Skeletal muscle cell (primary cell): Measurements from ENCODE around the gene PALD1.
"Not testable (repeated sequence)": the region's sequence is repeated elsewhere in the genome, so short reads cannot be mapped to it uniquely, and the experiment has no call there.

Experiments used
- DNase-seq: peaks from one replicate; pipeline ENCODE4 v3.0.0-alpha.2; 2010; ENCODE audit warnings: low read depth
- H3K4me3 ChIP-seq: 2 replicates; pipeline ENCODE4 v1.5.1; 2011; ENCODE audit warnings: low read depth, mild to moderate bottlenecking, control low read depth, low read length, moderate library complexity

Gene PALD1

DNA sequence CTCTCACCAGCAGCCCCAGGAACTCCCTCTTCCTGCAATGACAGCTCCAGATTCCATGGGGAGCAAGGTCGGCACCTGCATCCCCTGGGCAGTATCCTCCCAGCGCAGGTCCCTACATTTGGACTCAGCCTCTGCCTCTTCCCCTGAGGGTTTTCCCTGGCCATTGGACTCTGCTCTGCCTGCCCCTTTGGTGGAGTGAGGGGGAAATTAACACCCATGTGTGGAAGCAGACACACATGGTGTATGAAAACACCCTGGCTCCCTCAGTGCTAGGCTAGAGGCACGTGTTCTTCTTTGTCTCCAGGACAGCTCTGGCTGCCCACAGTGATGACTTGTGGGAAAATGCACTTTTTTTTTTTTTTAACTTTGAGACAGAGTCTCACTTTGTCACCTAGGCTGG, 115.6 kb downstream of the PALD1 start:
- DNase-seq = no peak
- no peak overlapping the region for H3K4me3 ChIP-seq

DNA sequence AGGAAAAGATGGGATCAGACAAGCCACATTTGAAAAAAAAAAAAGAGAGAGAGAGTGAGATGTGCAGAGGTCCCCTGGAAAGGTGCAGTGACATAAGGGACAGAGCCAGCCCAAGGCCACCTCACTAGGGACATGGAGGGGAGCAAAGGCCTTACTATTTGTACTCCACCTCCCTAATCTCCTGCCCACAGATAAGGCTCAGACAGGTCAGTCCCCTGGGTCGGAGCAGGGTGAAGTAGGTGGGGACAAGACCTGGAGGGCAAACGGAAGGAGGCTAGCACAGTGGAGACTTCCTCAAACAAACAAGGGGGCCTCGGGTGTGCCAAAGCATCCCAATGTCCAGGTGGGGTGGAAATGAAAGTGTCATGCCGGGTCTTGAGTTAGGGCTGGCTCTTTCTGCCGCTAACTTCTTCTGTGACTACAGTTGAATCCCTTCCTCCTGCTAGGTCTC, 117.0 kb downstream of the PALD1 start:
- H3K4me3 ChIP-seq = no peak overlapping the region
- no peak for DNase-seq

DNA sequence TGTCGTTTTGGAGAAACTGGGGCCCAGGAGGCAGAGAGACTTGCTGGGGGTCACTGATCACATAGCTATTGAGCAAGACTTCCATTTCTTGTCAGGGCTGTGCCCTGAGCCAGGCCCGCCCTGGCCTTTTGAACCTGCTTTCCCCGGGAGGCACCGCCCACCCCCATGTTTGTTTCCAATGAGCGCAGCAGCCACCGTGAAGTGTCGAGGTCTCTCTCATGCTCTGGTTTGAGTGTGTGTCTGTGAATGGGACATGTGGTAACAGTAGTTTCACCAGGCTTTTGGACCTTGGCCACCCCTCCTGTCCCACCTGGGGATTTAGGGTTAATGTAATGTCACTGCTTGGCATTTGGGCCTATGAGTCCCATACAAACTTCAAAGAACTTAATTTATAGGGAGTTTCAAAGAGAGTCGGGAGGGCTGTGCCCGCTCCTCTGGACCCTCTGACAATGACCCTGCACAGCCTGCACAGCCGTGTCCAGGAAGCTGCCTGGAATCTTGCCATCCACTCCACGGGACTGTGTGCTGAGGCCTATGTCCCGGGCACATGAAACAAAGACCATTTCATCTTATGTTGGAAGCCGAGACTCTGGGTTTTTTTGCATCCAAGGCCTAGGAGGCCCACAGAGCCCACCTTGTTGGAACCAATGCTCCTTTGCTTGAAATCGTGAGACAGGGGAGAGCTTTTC, 117.7 kb downstream of the PALD1 start:
- no peak for DNase-seq
- no peak overlapping the region for H3K4me3 ChIP-seq

DNA sequence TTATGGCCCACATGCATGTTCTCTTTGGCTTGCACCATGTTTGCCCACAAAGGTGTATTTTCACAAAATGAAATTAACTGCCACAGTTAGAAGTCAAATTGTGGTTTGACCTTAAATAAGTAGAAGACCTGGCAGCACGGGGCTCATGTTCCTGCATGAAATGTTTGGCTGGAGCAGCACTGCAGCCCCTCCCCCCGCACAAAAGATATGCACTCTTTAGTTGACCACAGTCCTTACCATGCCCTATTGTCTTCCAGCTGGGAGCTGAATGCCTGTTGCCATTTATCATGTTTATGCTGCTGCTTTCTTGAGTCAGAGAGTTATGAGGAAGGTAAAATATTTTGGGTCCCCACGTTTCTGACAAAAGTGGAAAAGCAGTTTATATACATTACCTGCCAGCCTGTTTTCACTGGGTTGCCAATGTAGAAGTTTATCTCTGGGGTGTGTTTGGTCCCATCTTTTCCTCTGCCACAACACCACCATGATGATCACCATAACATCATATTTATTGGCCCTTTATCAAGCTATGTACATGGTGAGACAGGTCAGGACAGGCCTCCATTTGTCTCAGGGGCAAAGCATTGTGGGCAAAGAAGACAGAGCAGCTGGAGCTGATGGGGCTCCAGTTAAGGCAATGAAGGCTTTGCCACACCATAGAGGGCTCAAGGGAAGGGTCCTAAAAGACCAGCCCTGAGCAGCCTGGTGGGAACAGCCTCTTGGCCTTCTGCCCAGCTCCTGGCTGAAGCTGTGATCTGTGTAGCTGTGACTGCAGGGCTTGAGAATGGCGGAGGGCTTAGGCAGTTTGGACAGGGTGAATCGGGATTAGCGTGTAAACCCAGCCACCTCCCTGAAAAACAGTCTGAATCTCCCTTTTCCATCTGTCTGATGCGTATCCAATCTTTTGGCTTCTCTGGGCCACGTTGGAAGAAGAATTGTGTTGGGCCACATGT, 118.6 kb downstream of the PALD1 start:
- DNase-seq = no peak
- H3K4me3 ChIP-seq = no peak overlapping the region

DNA sequence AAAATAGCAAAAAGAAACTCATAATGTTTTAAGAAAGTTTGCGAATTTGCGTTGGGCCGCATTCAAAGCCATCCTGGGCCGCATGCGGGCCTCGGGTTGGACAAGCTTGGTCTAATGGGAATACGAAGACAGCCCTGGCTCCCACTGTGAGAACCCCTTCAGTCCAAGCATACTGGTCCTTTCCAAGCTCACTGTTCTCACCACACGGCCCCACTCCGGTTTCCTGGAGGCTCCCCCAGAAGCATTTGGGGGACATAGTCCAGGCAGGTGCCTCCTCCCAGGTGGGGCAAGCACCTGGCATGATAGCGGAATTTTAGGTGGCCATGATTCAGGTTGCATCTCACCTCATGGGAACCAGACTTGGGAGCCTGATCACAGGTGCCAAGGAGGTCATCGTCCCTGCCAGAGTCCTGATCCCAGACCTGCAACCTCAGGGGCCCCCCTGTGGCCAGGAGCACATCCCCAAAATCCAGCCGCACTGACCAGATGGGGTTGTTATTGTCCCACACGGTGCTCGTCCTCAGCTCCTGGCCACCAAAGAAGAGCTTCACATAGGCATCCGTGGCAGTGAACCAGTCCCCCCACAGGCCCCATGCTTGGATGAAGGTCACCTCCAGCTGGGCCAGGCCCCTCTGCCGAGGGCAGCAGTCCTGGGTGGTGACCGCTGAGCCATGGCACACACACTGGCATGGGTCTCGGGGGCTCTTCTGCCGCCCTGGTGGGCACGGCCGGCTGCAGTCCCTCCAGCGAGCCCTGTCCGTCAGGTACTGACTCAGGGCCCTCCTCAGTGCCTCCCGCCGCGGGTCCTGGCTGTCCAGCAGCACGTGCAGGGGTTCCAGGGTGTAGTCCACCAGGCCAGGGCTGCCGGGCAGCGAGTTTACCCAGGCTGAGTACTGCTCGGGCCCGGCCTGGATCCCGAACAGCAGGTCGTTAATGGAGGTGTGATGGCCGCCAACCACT, 119.6 kb downstream of the PALD1 start:
- no peak for DNase-seq
- H3K4me3 ChIP-seq = no peak overlapping the region

DNA sequence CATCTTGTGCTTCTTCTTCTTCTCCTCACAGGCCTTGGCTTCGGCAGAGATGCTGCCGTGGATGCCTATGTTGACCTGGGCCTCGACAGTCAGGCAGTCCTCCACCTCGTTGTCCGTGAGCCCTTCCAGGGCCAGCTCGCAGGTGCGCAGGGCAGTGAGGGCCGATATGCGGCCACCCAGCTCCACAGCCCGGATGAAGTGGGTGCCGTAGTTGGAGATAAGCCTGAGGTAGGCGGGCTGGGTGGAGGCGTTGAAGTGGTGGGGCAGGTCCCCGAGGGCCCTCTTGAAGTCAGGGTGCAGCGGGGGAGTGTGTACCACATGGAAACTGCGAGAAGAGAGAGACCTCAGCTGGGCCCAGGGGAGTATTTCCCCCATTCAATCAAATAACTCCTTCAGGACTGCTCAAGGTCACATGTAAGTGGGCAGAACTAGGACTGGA, 120.3 kb downstream of the PALD1 start:
- no peak overlapping the region for H3K4me3 ChIP-seq
- DNase-seq = no peak

DNA sequence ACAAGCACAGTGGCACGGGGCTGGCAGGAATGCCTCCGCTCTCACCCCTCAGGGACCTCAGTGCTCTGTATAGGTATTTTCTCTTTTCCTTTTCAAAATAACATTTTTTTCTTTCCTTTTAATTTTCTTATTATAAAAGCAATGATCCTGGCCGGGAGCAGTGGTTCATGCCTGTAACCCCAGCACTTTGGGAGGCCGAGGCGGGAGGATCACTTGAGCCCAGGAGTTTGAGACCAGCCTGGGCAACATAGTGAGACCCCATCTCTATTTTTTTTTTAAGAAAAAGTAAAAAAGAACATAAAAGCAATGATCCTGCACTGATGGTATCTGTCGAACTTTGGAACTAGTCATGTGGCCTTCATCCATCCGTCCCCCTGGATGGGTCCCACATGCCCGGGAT, 120.8 kb downstream of the PALD1 start:
- DNase-seq = no peak
- no peak overlapping the region for H3K4me3 ChIP-seq

DNA sequence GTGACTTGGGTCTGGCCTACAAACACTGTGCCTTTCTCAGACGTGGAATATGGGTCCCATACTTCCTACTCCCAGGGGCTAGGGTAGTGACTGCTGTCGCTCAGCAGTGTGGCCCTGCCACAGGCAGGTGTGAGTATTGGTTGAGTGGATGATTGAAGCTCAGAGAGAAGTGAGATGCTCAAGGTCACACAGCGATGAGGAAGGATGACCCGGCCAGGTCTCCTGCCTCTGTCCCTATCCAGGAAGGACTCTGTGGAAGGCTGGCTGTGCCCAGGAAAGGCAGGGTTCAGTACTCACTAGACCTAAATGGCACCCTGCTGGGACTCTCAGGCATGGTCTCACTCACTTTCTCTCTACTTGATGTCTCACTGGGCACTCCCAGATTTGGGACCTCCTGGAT, 121.2 kb downstream of the PALD1 start:
- no peak overlapping the region for H3K4me3 ChIP-seq
- no peak for DNase-seq

DNA sequence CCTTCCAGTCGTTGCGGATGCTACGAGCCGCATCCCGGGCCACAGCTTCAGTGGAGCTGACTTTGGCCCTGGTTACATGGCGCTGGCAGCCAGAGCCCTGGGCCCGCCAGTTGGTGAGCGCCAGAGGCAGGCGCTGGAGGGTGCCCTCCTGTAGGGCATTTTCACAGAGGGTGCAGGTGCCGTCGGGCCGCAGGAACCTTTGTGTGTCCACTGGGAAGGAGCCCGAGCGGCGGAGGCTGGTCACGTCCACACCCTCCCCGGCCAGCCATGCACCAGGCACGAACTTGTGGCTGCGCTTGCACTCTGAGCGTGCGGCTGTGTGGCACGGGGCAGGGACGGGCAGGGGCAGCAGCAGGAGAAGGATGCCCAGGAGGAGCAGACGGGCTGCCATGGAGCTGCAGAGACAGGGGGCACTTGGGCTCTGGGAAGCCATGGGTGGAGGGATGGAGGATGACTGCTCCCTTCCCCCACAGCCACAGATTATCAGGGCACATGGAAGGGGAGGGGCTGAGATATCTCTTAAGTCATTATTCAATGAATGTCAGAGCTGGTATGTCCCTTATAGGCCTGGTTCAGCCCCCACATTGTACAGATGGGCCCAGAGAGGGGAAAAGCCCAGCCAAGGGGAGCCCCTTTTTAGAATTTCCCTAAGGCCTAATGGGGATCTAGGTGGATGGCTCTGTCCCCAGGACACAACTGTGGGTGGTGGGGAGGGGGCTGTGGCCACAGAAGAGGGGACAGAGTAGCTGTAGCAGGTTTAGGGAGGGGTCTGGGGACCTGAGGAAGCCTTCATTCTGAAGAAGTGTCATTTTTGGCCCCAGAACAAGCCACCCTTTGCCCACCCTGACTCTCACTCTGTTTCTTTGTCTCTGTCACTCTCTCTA, 122.2 kb downstream of the PALD1 start:
- H3K4me3 ChIP-seq = no peak overlapping the region

DNA sequence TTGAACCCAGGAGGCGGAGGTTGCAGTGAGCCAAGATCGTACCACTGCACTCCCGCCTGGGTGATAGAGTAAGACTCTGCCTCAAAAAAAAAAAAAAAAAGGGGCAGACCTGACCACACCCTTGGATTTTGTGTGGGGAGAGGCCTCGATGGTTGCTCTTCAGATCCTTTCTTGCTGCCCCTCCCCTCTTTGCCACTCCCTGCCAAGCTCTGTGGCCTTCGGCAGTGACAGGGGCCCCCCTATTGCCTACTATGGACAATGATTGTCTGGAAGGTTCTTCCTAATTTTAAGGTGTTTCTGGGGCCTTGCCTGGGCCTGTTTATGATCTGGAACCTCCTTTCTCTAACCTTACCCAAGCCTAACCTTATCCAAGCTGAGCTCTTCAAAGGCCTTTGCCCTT, 123.2 kb downstream of the PALD1 start:
- no peak for DNase-seq
- H3K4me3 ChIP-seq = no peak overlapping the region

More for the DNA sequence above, 122.2 kb downstream of the PALD1 start:
- DNase-seq = no peak

DNA sequence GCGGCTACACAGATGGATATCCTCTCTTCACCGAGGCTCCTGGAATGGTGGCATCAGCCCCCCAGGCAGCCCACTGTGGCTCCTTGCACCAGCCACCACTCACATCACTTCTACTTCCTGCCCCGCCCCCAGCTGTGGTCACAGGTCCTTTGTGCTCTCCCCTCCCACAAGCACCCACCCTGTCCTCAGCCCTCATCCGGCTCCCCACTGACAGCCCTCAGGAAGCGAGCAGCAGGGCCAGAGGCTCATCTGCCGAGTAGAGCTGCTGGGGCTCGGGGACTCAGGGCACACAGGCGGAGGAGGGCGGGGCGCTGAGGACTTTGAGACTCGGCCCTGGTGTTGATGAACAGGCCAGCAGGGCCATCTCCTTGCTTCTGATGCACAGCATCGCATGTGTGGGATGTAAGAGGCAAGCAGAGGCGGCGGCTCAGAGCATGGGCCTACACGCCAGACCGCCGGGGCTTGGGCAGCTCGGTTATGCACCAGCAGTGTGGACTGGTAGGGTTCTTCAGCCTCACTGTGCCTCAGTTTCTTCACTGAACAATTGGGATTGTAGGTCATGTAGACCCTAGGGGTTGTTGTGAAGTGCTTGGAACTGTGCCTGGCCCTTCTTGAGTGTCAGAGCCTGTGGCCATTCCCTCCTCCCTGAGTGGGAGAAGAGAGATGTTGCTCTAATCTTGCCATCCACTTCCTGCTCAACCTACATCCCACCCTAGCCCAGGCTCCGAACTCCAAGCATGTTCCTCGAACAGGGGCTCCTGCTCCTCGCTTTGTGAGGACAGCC, 124.3 kb downstream of the PALD1 start, which contains the start of gene PRF1:
Gene PRF1 (minus strand): TSS at position 77 of the 784 bp plus-strand sequence. CDS start 1,839 bp downstream, outside the sequence.
- DNase-seq = no peak
- H3K4me3 ChIP-seq = no peak within 1 kb of the TSS

DNA sequence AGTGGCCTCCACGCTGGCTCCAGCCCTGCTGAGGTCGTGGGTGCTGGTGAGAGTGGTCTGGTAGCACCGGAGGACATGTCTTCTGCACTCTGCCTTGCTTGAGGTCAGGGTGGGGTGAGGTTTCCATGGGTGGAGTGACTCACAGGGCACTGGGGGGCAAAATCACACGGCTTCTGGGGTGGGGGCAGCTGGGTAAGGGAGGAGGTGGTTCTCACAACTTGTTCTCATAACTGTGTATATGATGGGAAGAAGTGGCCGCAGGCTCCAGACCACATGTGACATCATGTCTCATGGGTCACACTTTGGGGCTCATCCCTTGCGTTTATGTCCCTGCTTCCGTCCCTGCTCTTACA, 124.9 kb downstream of the PALD1 start:
- DNase-seq = no peak
- H3K4me3 ChIP-seq = no peak overlapping the region

DNA sequence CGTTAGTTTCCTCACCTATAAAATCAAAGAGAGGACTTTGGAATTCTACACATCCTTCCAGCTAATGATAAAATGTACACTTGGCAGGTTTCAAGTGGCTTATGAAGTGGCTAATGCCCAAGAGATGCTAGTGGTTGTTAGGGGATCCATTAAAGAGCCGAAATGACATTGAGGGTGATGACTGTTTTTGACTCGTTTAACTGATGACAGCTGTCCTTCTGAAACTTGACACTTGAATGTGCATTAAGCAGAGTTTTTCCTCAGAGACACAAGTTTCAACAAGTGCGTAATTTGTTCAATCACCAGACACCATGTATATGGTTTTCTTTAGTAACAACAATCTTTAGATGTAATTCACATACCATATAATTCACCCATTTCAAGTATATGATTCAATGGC, 125.5 kb downstream of the PALD1 start:
- no peak for DNase-seq
- no peak overlapping the region for H3K4me3 ChIP-seq

DNA sequence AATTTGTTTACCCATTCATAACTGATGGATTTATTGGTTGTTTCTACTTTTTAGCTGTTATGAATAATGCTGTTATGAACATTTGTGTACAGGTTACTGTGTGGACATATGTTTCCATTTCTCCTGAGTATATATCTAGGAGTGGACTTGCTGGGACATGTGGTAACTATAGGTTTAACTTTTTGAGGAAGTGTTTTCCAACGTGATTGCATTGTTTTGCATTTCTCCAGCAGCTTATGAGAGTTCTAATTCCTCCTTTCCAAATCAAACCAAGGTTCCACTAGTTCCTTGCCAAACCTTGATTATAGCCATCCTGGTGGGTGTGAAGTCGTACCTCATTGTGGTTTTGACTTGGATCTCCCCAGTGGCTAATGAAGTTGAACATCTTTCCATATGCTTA, 126.6 kb downstream of the PALD1 start:
- H3K4me3 ChIP-seq = no peak overlapping the region
- no peak for DNase-seq

DNA sequence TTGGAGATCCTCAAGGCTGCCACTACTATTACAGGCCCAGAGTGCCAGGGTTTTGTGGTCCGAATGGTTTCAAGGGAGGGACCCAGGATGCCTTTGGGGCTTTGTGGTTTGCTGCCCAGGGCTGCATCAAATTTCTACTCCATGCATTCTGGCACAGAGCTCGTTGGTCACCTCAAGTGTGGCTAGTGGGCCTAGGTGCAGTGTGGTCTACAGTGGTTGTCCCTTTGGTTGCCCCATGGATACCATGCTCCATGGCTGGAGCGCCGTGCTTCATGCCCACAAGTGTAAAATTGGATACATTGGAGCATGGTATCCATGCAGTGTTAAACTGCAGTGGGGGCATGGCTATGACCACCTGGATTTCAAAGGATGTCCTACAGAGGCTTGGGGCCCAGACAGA, 129.4 kb downstream of the PALD1 start:
- no peak overlapping the region for H3K4me3 ChIP-seq
- no peak for DNase-seq

DNA sequence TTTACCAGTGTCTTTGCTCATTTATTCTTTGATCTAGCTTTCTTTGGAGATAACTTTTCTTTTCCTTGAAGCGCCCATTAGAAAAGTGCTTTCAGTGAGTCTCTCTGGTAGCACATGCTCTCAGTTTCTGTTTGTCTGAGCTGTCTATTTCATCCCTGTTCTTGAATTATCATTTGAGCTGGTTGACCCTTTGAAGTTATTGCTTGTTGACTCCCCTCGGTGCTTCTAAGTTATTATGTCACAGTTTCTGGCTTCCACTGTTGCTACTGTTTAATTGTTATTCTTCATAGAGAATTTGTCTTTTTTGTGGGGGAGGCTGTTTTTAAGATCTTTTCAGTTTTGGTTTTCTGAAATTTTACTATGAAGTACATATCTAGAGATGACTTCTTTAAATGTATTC, 135.4 kb downstream of the PALD1 start:
- no peak overlapping the region for H3K4me3 ChIP-seq
- DNase-seq = no peak

DNA sequence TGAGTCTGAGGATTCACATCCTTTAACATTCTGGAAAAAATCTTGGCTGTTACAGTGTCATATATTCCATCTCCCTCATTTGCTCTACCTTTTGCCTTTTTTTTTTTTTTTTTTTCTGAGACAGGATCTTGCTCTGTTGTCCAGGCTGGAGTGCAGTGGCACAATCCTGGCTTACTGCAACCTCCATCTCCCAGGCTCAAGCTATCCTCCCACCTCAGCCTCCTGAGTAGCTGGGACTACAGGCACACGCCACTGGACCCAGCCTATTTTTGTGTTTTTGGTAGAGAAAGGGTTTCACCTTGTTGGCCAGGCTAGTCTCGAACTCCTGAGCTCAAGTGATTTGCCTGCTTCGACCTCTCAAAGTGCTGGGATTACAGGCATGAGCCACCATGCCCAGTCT, 135.8 kb downstream of the PALD1 start:
- not testable (repeated sequence) for DNase-seq, H3K4me3 ChIP-seq

DNA sequence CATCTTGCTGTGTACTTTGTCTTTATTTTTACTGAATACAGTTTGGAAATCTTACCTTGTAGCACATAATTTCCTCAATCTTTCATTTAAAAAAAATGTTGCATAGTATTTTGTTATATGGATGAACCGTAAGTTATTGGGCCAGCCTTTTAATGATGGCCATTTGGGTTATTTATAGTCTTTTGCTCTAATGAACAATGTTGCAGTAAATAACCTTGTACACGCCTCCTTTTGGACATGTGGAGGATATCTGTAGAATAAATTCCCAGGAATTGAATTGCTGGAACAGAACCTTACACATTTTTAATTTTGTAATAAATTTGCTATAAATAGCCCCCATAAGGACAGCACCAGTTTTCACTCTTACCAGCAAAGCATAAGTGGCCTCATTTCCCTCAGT, 136.6 kb downstream of the PALD1 start:
- no peak for DNase-seq
- H3K4me3 ChIP-seq = no peak overlapping the region
